Neural progenitor cell (in vitro differentiated cells): ENCODE data around the gene PACRG. TPM values are rescaled to one million over a fixed set of nuclear protein-coding genes. Genes with fewer than 3 reads are reported as not detected.

Experiments used
- DNase-seq: peaks from one replicate; pipeline ENCODE4 v3.0.0-alpha.2; 2016; ENCODE audit warnings: low spot score
- H2AFZ ChIP-seq: fragments of 200-600 bp; sonication (generic); replicated peaks from 2 replicates; pipeline ENCODE4 v1.6.1; 2016; ENCODE audit warnings: antibody characterized with exemption
- H3F3A ChIP-seq: fragments of 200-600 bp; sonication (generic); 2 replicates; pipeline ENCODE4 v1.6.1; 2016; ENCODE audit warnings: antibody characterized with exemption, low read depth
- H3K27ac ChIP-seq: fragments of 200-600 bp; sonication (generic); 2 replicates; pipeline ENCODE4 v1.5.1; 2016; ENCODE audit warnings: mild to moderate bottlenecking
- H3K27me3 ChIP-seq: fragments of 200-600 bp; sonication (generic); 2 replicates; pipeline ENCODE4 v1.6.1; 2016; ENCODE audit warnings: mild to moderate bottlenecking, moderate library complexity
- H3K36me3 ChIP-seq: fragments of 200-600 bp; sonication (generic); 2 replicates; pipeline ENCODE4 v1.5.1; 2016
- H3K4me1 ChIP-seq: fragments of 200-600 bp; sonication (generic); 2 replicates; pipeline ENCODE4 v1.6.1; 2016; ENCODE audit warnings: mixed run types
- H3K4me2 ChIP-seq: fragments of 200-600 bp; sonication (generic); 2 replicates; pipeline ENCODE4 v1.6.1; 2016
- H3K4me3 ChIP-seq: fragments of 200-600 bp; sonication (generic); 2 replicates; pipeline ENCODE4 v1.5.1; 2016
- H3K79me2 ChIP-seq: fragments of 200-600 bp; sonication (generic); 2 replicates; pipeline ENCODE4 v1.6.1; 2016; ENCODE audit warnings: low read depth
- H3K9ac ChIP-seq: fragments of 200-600 bp; sonication (generic); 2 replicates; pipeline ENCODE4 v1.6.1; 2016
- H3K9me3 ChIP-seq: fragments of 200-600 bp; sonication (generic); 2 replicates; pipeline ENCODE4 v1.5.1; 2016; ENCODE audit warnings: low read depth
- H4K20me1 ChIP-seq: fragments of 200-600 bp; sonication (generic); 2 replicates; pipeline ENCODE4 v1.6.1; 2016; ENCODE audit warnings: low read depth
- H3K27ac Mint-ChIP-seq: 3 replicates; pipeline ENCODE4 v1.8.0; 2021; ENCODE audit warnings: mixed read lengths
- H3K27me3 Mint-ChIP-seq: 2 replicates; pipeline ENCODE4 v1.8.0; 2022; ENCODE audit warnings: low read depth, mild to moderate bottlenecking, inconsistent platforms, moderate library complexity, mixed read lengths; ENCODE audit not compliant: insufficient read depth
- H3K36me3 Mint-ChIP-seq: 3 replicates; pipeline ENCODE4 v1.8.0; 2021; ENCODE audit warnings: mixed read lengths
- H3K4me1 Mint-ChIP-seq: 3 replicates; pipeline ENCODE4 v1.8.0; 2021; ENCODE audit warnings: mixed read lengths
- H3K4me3 Mint-ChIP-seq: 3 replicates; pipeline ENCODE4 v1.8.0; 2021; ENCODE audit warnings: mild to moderate bottlenecking, moderate library complexity, mixed read lengths
- H3K9me3 Mint-ChIP-seq: 3 replicates; pipeline ENCODE4 v1.8.0; 2020; ENCODE audit warnings: mixed read lengths
- EZH2 ChIP-seq: fragments of 200-600 bp; sonication (generic); IDR thresholded peaks from 2 replicates; pipeline ENCODE4 v1.6.1; 2017; ENCODE audit warnings: antibody characterized with exemption, mild to moderate bottlenecking, moderate library complexity
- EZH2phosphoT487 ChIP-seq: fragments of 200-600 bp; sonication (generic); IDR thresholded peaks from 2 replicates; pipeline ENCODE4 v1.6.1; 2017; ENCODE audit warnings: antibody characterized with exemption
- total RNA-seq: library from RNA; depleted of rRNA; stranded (reverse); fragments of >200 nt; gene quantifications from 2 replicates; pipeline ENCODE4 v1.2.3, GENCODE V29; 2015; ENCODE audit warnings: low replicate concordance
- TF ChIP-seq, protein P1 (sequence below): fragments of 200-600 bp; sonication (generic); IDR thresholded peaks from 2 replicates; pipeline ENCODE4 v1.5.1; 2017; ENCODE audit warnings: antibody characterized with exemption, mild to moderate bottlenecking

PACRG gene
- total RNA-seq, 1 donor from 2014 or later: 0.30 TPM

DNA sequence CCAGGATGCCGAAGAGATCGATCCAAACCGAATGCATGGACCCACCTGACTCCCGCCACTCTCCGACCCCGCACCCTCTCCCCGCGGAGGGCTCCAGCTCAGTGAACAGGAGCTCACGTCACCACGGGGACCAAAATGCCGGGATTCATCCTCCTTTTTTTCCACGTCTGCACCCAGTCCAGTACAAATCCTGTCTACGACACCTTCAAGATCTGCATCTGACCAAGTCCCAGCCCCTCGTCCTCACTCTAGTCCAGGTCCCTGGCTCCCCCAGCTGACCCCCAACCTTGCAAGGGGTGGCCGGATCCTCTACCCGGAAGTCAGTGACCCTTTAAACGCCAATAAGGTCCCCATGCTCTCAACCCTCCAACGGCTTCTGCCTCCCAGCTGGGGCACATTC, 593.9 kb downstream of the PACRG start:
- H3K27ac ChIP-seq: no peak overlapping the region
- no peaks in the 10 kb centered on the region for H3K79me2 ChIP-seq
- H3K27me3 Mint-ChIP-seq: peaks cover 4% of the 10 kb centered on the region
- H3K36me3 ChIP-seq: no peaks in the 10 kb centered on the region
- no peaks in the 10 kb centered on the region for H3F3A ChIP-seq
- DNase-seq: no peak
- peaks cover 12% of the 10 kb centered on the region for H3K4me1 ChIP-seq
- peaks cover 30% of the 10 kb centered on the region for H3K4me1 Mint-ChIP-seq
- H3K36me3 Mint-ChIP-seq: no peaks in the 10 kb centered on the region
- H3K9me3 Mint-ChIP-seq: no peaks in the 10 kb centered on the region
- peak overlapping the region; percentile 23 for H3K27ac Mint-ChIP-seq
- H2AFZ ChIP-seq: no peak overlapping the region
- H3K4me3 ChIP-seq: no peak overlapping the region
- no peaks in the 10 kb centered on the region for H4K20me1 ChIP-seq
- H3K4me2 ChIP-seq: no peak overlapping the region
- H3K9ac ChIP-seq: no peak overlapping the region
- no peaks in the 10 kb centered on the region for H3K27me3 ChIP-seq
- H3K4me3 Mint-ChIP-seq: no peak overlapping the region
- no peak for TF ChIP-seq EZH2
- TF ChIP-seq EZH2phosphoT487: no peak
- TF ChIP-seq, protein P1, sequence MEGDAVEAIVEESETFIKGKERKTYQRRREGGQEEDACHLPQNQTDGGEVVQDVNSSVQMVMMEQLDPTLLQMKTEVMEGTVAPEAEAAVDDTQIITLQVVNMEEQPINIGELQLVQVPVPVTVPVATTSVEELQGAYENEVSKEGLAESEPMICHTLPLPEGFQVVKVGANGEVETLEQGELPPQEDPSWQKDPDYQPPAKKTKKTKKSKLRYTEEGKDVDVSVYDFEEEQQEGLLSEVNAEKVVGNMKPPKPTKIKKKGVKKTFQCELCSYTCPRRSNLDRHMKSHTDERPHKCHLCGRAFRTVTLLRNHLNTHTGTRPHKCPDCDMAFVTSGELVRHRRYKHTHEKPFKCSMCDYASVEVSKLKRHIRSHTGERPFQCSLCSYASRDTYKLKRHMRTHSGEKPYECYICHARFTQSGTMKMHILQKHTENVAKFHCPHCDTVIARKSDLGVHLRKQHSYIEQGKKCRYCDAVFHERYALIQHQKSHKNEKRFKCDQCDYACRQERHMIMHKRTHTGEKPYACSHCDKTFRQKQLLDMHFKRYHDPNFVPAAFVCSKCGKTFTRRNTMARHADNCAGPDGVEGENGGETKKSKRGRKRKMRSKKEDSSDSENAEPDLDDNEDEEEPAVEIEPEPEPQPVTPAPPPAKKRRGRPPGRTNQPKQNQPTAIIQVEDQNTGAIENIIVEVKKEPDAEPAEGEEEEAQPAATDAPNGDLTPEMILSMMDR: no peak
- H3K9me3 ChIP-seq: no peaks in the 10 kb centered on the region

DNA sequence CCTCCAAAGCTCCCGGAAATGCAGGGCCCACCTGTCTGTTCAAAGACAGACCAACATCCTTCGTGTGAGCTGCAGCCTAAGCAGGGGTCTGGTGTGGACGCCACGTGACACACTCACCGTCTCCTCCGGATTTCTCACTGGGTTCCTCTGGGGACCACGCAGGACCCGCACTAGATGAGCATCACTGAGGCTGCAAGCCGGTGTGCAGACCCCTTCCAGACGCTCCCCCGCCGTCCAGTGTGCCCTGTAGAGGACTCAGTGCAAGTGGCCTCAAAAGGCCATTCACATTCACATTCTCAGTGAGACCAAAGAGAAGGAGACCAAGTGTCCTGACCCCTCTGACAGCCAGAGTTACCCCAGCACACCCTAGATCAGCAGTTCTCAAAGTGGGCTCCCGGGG, 595.5 kb downstream of the PACRG start:
- H3K27ac ChIP-seq: no peak overlapping the region
- no peaks in the 10 kb centered on the region for H3F3A ChIP-seq
- H2AFZ ChIP-seq: no peak overlapping the region
- no peak for TF ChIP-seq EZH2
- TF ChIP-seq EZH2phosphoT487: no peak
- TF ChIP-seq, protein P1: no peak
- DNase-seq: no peak
- no peak overlapping the region for H3K27ac Mint-ChIP-seq
- peaks cover 39% of the 10 kb centered on the region for H3K4me1 Mint-ChIP-seq
- no peaks in the 10 kb centered on the region for H3K36me3 Mint-ChIP-seq
- no peaks in the 10 kb centered on the region for H3K9me3 ChIP-seq
- no peaks in the 10 kb centered on the region for H3K27me3 ChIP-seq
- no peak overlapping the region for H3K9ac ChIP-seq
- H3K4me2 ChIP-seq: no peak overlapping the region
- H3K4me3 Mint-ChIP-seq: no peak overlapping the region
- no peaks in the 10 kb centered on the region for H3K36me3 ChIP-seq
- no peaks in the 10 kb centered on the region for H4K20me1 ChIP-seq
- H3K4me3 ChIP-seq: no peak overlapping the region
- no peaks in the 10 kb centered on the region for H3K9me3 Mint-ChIP-seq
- H3K4me1 ChIP-seq: peaks cover 12% of the 10 kb centered on the region
- no peaks in the 10 kb centered on the region for H3K79me2 ChIP-seq
- H3K27me3 Mint-ChIP-seq: peaks cover 7% of the 10 kb centered on the region

DNA sequence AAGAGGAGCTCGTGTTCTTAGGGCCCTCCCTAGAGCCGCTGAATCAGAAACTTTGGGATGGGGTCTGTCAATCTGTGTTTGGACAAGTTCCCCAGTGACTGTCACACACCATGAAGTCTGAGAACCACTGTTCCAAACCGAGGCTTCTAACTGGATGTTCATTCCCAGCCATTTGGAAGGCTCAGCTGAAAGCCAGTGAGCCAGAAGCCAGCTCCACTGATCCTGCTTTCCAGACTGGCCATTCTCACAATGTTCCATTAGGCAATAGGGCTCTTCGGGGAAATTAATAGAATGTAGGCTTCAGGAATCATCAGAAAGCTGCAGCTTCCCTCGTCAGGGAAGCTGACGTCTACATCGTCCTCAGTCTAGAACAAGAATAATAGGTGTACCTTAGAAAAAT, 595.9 kb downstream of the PACRG start:
- Mint-ChIP-seq H3K9me3 (no peaks in the 10 kb centered on the region), H3K4me1 (peaks cover 42% of the 10 kb centered on the region), H3K36me3 (no peaks in the 10 kb centered on the region), H3K4me3 (no peak overlapping the region), H3K27ac (no peak overlapping the region), H3K27me3 (peaks cover 7% of the 10 kb centered on the region)
- H4K20me1 ChIP-seq: no peaks in the 10 kb centered on the region
- no peaks in the 10 kb centered on the region for H3K27me3 ChIP-seq
- no peaks in the 10 kb centered on the region for H3K79me2 ChIP-seq
- no peak for DNase-seq
- no peaks in the 10 kb centered on the region for H3K36me3 ChIP-seq
- no peak overlapping the region for H3K9ac ChIP-seq
- no peaks in the 10 kb centered on the region for H3K9me3 ChIP-seq
- H3K4me3 ChIP-seq: no peak overlapping the region
- no peak overlapping the region for H3K4me2 ChIP-seq
- H2AFZ ChIP-seq: no peak overlapping the region
- H3K27ac ChIP-seq: no peak overlapping the region
- peaks cover 12% of the 10 kb centered on the region for H3K4me1 ChIP-seq
- no peaks in the 10 kb centered on the region for H3F3A ChIP-seq
- TF ChIP-seq EZH2 (no peak), EZH2phosphoT487 (no peak)
- TF ChIP-seq, protein P1: no peak

DNA sequence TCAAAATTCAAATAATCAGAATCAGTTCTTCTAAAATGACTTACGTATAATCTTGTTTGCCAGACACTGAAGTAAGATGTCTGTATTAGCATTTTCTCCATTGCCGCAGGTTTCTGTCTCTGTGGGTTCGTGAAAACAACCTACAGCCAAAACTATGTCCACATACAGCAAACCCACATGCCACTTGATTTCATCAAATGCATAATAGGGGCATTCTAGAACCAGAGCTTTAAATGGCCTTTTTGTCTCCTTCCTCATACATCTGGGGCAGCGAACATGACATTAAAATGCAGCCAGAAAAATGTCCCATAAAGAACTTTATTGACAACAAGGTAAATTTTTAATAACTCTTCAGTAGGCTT, 596.5 kb downstream of the PACRG start:
- no peak for DNase-seq
- Histone ChIP-seq H3K4me2 (no peak overlapping the region), H3K4me1 (peaks cover 12% of the 10 kb centered on the region)

More for the DNA sequence above, 596.5 kb downstream of the PACRG start:
- Histone ChIP-seq H2AFZ (no peak overlapping the region), H3F3A (no peaks in the 10 kb centered on the region), H3K79me2 (no peaks in the 10 kb centered on the region), H3K36me3 (no peaks in the 10 kb centered on the region), H3K27ac (no peak overlapping the region), H3K9ac (no peak overlapping the region), H3K4me3 (no peak overlapping the region), H3K9me3 (no peaks in the 10 kb centered on the region), H3K27me3 (no peaks in the 10 kb centered on the region), H4K20me1 (no peaks in the 10 kb centered on the region)
- H3K27me3 Mint-ChIP-seq: peaks cover 7% of the 10 kb centered on the region
- no peak overlapping the region for H3K4me3 Mint-ChIP-seq
- peaks cover 42% of the 10 kb centered on the region for H3K4me1 Mint-ChIP-seq
- no peaks in the 10 kb centered on the region for H3K9me3 Mint-ChIP-seq
- no peaks in the 10 kb centered on the region for H3K36me3 Mint-ChIP-seq
- H3K27ac Mint-ChIP-seq: peak overlapping the region; percentile 33
- TF ChIP-seq EZH2 (no peak), EZH2phosphoT487 (no peak)
- TF ChIP-seq, protein P1: no peak
